ENCODE measurements around the gene NDUFC1. TPM values are rescaled to one million over a fixed set of nuclear protein-coding genes. Genes with fewer than 3 reads are reported as not detected.
"Not testable (repeated sequence)": the region's sequence is repeated elsewhere in the genome, so short reads cannot be mapped to it uniquely, and the experiment has no call there.

The NDUFC1 gene
- polyA plus RNA-seq, 1 donor (not counting 4 experiments of a cell fraction or from before 2014, with no cell fraction given) = 52.1 TPM

GRCh38 chr4:139330283-139330682 is 28.0 kb upstream of the NDUFC1 start:
- no peaks in the 10 kb centered on the region for H3K9me3 ChIP-seq (ENCODE audit: control insufficient read depth, low read depth, low read length)
- FAIRE-seq = no peak
- no peak overlapping the region for H3K4me3 ChIP-seq (ENCODE audit: control insufficient read depth in 2 of 3, extremely low read depth in 1 of 3, insufficient read depth in 2 of 3, low read depth in 1 of 3, low read length in 3 of 3)

DNA sequence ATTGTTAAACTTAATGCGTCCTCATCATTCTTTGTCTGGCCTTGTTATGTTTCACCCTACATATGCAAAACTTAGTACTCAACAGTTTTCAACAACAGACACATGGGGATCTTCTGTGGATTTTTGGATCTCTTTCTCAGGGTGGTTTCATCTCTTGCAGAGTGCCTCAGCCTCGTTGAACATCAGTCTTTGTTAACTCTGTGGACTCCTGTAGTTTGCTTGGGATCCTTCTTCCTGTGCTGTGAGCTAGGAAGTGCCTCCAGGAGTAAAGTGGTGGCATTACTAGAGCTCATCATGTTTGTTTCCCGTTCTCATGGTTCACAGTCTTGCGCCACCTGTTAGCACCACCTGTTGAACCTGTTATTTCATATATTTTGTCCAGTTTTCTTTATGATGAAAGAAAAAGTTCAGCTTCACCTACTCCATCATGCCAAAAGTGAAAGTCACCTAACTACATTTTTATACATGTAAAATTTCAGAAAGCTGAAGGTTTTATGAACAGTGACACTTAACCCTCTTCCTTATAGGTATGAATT is 27.5 kb upstream of the NDUFC1 start:
- DNase-seq (ENCODE audit: low read depth, low spot score) (no peak), FAIRE-seq (no peak)
- Histone ChIP-seq H3K27me3 (ENCODE audit: control insufficient read depth, extremely low read depth, insufficient read depth, low read length) (no peaks in the 10 kb centered on the region), H3K36me3 (ENCODE audit: control insufficient read depth in 2 of 2, extremely low read depth in 1 of 2, insufficient read depth in 2 of 2, low read length in 2 of 2) (no peaks in the 10 kb centered on the region), H3K79me2 (ENCODE audit: control insufficient read depth, insufficient read depth, low read length) (peaks cover 96% of the 10 kb centered on the region), H2AFZ (ENCODE audit: control insufficient read depth, low read length) (no peak overlapping the region), H4K20me1 (ENCODE audit: control insufficient read depth, extremely low read depth, insufficient read depth, low read length) (peaks cover 10% of the 10 kb centered on the region), H3K4me1 (ENCODE audit: control insufficient read depth, extremely low read depth, insufficient read depth, low read length) (peaks cover 12% of the 10 kb centered on the region), H3K9me3 (ENCODE audit: control insufficient read depth, low read depth, low read length) (no peaks in the 10 kb centered on the region), H3K9ac (ENCODE audit: control insufficient read depth, extremely low read depth, insufficient read depth, low read length) (no peak overlapping the region), H3K4me3 (ENCODE audit: control insufficient read depth in 2 of 3, extremely low read depth in 1 of 3, insufficient read depth in 2 of 3, low read depth in 1 of 3, low read length in 3 of 3) (no peak overlapping the region), H3K4me2 (ENCODE audit: control insufficient read depth, extremely low read depth, insufficient read depth, low read depth, low read length) (no peak overlapping the region), H3K27ac (ENCODE audit: control insufficient read depth, insufficient read depth, low read length) (no peak overlapping the region), H3K9me1 (ENCODE audit: control insufficient read depth, extremely low read depth, insufficient read depth, low read length) (no peaks in the 10 kb centered on the region)
- TF ChIP-seq EZH2 (IDR thresholded peaks at IDR 0.05; ENCODE audit: low read length) = no peak
- TF ChIP-seq, protein P1, sequence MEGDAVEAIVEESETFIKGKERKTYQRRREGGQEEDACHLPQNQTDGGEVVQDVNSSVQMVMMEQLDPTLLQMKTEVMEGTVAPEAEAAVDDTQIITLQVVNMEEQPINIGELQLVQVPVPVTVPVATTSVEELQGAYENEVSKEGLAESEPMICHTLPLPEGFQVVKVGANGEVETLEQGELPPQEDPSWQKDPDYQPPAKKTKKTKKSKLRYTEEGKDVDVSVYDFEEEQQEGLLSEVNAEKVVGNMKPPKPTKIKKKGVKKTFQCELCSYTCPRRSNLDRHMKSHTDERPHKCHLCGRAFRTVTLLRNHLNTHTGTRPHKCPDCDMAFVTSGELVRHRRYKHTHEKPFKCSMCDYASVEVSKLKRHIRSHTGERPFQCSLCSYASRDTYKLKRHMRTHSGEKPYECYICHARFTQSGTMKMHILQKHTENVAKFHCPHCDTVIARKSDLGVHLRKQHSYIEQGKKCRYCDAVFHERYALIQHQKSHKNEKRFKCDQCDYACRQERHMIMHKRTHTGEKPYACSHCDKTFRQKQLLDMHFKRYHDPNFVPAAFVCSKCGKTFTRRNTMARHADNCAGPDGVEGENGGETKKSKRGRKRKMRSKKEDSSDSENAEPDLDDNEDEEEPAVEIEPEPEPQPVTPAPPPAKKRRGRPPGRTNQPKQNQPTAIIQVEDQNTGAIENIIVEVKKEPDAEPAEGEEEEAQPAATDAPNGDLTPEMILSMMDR (optimal IDR thresholded peaks at IDR 0.05 in 1 of 3, IDR thresholded peaks at IDR 0.05 in 1 of 3, conservative IDR thresholded peaks at IDR 0.05 in 1 of 3; ENCODE audit: extremely low read depth in 1 of 3, insufficient read depth in 2 of 3, low read length in 3 of 3) = no peak
- dilution Hi-C loops (cut with MboI; ENCODE audit: extremely low pct_ligation_motif_present, low sequenced_read_pairs) = no loop called here

More at GRCh38 chr4:139330283-139330682, 28.0 kb upstream of the NDUFC1 start:
- Histone ChIP-seq H3K79me2 (ENCODE audit: control insufficient read depth, insufficient read depth, low read length) (peaks cover 95% of the 10 kb centered on the region), H3K9me1 (ENCODE audit: control insufficient read depth, extremely low read depth, insufficient read depth, low read length) (no peaks in the 10 kb centered on the region), H3K27me3 (ENCODE audit: control insufficient read depth, extremely low read depth, insufficient read depth, low read length) (no peaks in the 10 kb centered on the region), H3K36me3 (ENCODE audit: control insufficient read depth in 2 of 2, extremely low read depth in 1 of 2, insufficient read depth in 2 of 2, low read length in 2 of 2) (peaks cover 0 to 2% of the 10 kb centered on the region in 2 experiments), H3K27ac (ENCODE audit: control insufficient read depth, insufficient read depth, low read length) (no peak overlapping the region), H3K4me2 (ENCODE audit: control insufficient read depth, extremely low read depth, insufficient read depth, low read depth, low read length) (no peak overlapping the region), H2AFZ (ENCODE audit: control insufficient read depth, low read length) (no peak overlapping the region), H4K20me1 (ENCODE audit: control insufficient read depth, extremely low read depth, insufficient read depth, low read length) (peaks cover 11% of the 10 kb centered on the region), H3K9ac (ENCODE audit: control insufficient read depth, extremely low read depth, insufficient read depth, low read length) (no peak overlapping the region), H3K4me1 (ENCODE audit: control insufficient read depth, extremely low read depth, insufficient read depth, low read length) (peaks cover 12% of the 10 kb centered on the region)
- DNase-seq (ENCODE audit: low read depth, low spot score) = no peak
- dilution Hi-C loops (cut with MboI; ENCODE audit: extremely low pct_ligation_motif_present, low sequenced_read_pairs) = no loop called here
- no peak for TF ChIP-seq EZH2 (IDR thresholded peaks at IDR 0.05; ENCODE audit: low read length)

DNA sequence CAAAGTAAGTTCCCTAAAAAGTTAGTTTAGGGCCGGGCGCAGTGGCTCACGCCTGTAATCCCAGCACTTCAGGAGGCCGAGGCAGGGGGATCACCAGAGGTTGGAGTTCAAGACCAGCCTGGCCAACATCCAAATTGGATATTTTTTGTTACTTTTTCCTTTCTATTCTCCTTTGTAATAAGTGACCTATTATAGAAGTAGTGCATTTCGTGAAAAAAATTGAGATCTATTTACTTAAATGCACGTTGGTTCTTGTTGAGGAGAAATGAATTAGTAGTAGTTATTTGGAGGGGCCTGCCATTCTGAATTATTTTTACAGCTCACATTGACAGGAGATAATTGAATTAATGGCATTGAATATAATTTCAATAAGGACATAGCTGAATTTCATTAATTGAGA is 22.3 kb upstream of the NDUFC1 start:
- H4K20me1 ChIP-seq (ENCODE audit: control insufficient read depth, extremely low read depth, insufficient read depth, low read length) = peaks cover 6% of the 10 kb centered on the region
- H3K9ac ChIP-seq (ENCODE audit: control insufficient read depth, extremely low read depth, insufficient read depth, low read length) = no peak overlapping the region
- no peak for TF ChIP-seq EZH2 (IDR thresholded peaks at IDR 0.05; ENCODE audit: low read length)
- TF ChIP-seq, protein P1 (optimal IDR thresholded peaks at IDR 0.05 in 1 of 3, IDR thresholded peaks at IDR 0.05 in 1 of 3, conservative IDR thresholded peaks at IDR 0.05 in 1 of 3; ENCODE audit: extremely low read depth in 1 of 3, insufficient read depth in 2 of 3, low read length in 3 of 3) = no peak
- H3K9me1 ChIP-seq (ENCODE audit: control insufficient read depth, extremely low read depth, insufficient read depth, low read length) = peaks cover 2% of the 10 kb centered on the region
- H3K27me3 ChIP-seq (ENCODE audit: control insufficient read depth, extremely low read depth, insufficient read depth, low read length) = no peaks in the 10 kb centered on the region
- dilution Hi-C loops (cut with MboI; ENCODE audit: extremely low pct_ligation_motif_present, low sequenced_read_pairs) = no loop called here
- no peak overlapping the region for H2AFZ ChIP-seq (ENCODE audit: control insufficient read depth, low read length)
- peaks cover 97% of the 10 kb centered on the region for H3K79me2 ChIP-seq (ENCODE audit: control insufficient read depth, insufficient read depth, low read length)
- no peak overlapping the region for H3K4me2 ChIP-seq (ENCODE audit: control insufficient read depth, extremely low read depth, insufficient read depth, low read depth, low read length)
- no peak for FAIRE-seq
- DNase-seq (ENCODE audit: low read depth, low spot score) = no peak
- H3K4me3 ChIP-seq (ENCODE audit: control insufficient read depth in 2 of 3, extremely low read depth in 1 of 3, insufficient read depth in 2 of 3, low read depth in 1 of 3, low read length in 3 of 3) = no peak overlapping the region
- no peaks in the 10 kb centered on the region for H3K4me1 ChIP-seq (ENCODE audit: control insufficient read depth, extremely low read depth, insufficient read depth, low read length)
- no peaks in the 10 kb centered on the region for H3K36me3 ChIP-seq (ENCODE audit: control insufficient read depth in 2 of 2, extremely low read depth in 1 of 2, insufficient read depth in 2 of 2, low read length in 2 of 2)
- no peak overlapping the region for H3K27ac ChIP-seq (ENCODE audit: control insufficient read depth, insufficient read depth, low read length)
- no peaks in the 10 kb centered on the region for H3K9me3 ChIP-seq (ENCODE audit: control insufficient read depth, low read depth, low read length)

- H3K4me3 ChIP-seq (ENCODE audit: control insufficient read depth in 2 of 3, extremely low read depth in 1 of 3, insufficient read depth in 2 of 3, low read depth in 1 of 3, low read length in 3 of 3); H2AFZ ChIP-seq (ENCODE audit: control insufficient read depth, low read length); dilution Hi-C loops (cut with MboI; ENCODE audit: extremely low pct_ligation_motif_present, low sequenced_read_pairs); H3K4me1 ChIP-seq (ENCODE audit: control insufficient read depth, extremely low read depth, insufficient read depth, low read length); H3K27me3 ChIP-seq (ENCODE audit: control insufficient read depth, extremely low read depth, insufficient read depth, low read length); H3K36me3 ChIP-seq (ENCODE audit: control insufficient read depth in 2 of 2, extremely low read depth in 1 of 2, insufficient read depth in 2 of 2, low read length in 2 of 2); DNase-seq (ENCODE audit: low read depth, low spot score); H3K9me1 ChIP-seq (ENCODE audit: control insufficient read depth, extremely low read depth, insufficient read depth, low read length); FAIRE-seq; H3K4me2 ChIP-seq (ENCODE audit: control insufficient read depth, extremely low read depth, insufficient read depth, low read depth, low read length); H3K27ac ChIP-seq (ENCODE audit: control insufficient read depth, insufficient read depth, low read length); H3K9me3 ChIP-seq (ENCODE audit: control insufficient read depth, low read depth, low read length); H3K9ac ChIP-seq (ENCODE audit: control insufficient read depth, extremely low read depth, insufficient read depth, low read length): not testable (repeated sequence)
- H4K20me1 ChIP-seq (ENCODE audit: control insufficient read depth, extremely low read depth, insufficient read depth, low read length) = peaks cover 11% of the 10 kb centered on the region
- H3K79me2 ChIP-seq (ENCODE audit: control insufficient read depth, insufficient read depth, low read length) = peaks cover 98% of the 10 kb centered on the region
These were observed 20.3 kb upstream of the NDUFC1 start for GRCh38 chr4:139322541-139322940.

Measured in keratinocyte (primary cell).